Stimulated activated CD4-positive, alpha-beta T cell treated with anti-CD3 and anti-CD28 coated beads, Interleukin-1b, Interleukin-23, amount 100 ng/mL, for 1 hour (primary cell): Measurements from ENCODE around the gene PLA1A.
A peak's percentile ranks its signal among the peaks of the same experiment; 100 is the strongest.
"Not testable (repeated sequence)": the region's sequence is repeated elsewhere in the genome, so short reads cannot be mapped to it uniquely, and the experiment has no call there.

ENCODE experiments used
- DNase-seq, 2 donors: peaks; one replicate each; pipeline ENCODE4 v3.0.0-alpha.2; 2020; ENCODE audit warnings: low read depth in 2 of 2

PLA1A gene, protein sequence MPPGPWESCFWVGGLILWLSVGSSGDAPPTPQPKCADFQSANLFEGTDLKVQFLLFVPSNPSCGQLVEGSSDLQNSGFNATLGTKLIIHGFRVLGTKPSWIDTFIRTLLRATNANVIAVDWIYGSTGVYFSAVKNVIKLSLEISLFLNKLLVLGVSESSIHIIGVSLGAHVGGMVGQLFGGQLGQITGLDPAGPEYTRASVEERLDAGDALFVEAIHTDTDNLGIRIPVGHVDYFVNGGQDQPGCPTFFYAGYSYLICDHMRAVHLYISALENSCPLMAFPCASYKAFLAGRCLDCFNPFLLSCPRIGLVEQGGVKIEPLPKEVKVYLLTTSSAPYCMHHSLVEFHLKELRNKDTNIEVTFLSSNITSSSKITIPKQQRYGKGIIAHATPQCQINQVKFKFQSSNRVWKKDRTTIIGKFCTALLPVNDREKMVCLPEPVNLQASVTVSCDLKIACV

DNA sequence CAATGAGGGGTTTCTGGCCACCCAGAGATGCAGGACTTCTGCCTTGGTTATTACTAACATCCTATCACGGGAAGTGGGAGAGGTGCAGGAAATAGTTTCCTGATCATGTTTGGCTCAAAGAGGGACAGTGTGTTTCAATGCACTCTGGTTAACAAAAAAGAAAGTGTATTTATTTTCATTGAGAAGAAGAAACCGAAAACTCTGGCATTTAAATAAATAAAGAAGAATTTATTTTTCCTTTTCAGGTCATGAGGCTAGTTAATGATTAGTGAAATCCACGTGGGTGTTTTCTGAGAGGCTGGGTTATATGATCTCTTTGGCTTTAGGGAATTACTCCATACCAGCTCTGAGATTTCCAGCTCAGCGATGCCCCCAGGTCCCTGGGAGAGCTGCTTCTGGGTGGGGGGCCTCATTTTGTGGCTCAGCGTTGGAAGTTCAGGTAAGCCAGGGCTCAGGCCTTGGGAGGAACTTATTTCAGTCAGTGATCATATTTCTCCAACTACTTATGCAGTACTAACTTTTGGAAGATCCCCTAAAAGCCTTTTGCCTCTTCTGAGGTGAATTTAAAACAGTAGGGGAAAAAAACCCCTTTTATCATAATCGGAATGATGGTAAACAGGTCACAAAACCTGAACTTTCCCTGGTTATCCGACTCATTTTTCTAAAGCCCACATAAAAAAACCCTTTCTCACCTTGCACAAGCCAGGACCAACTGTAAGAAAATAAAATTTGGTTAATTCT, at the start of gene PLA1A:
Gene PLA1A (plus strand): TSS at position 338 of the 741 bp plus-strand sequence. CDS start 29 bp downstream, at position 367.
- DNase-seq: no peak

DNA sequence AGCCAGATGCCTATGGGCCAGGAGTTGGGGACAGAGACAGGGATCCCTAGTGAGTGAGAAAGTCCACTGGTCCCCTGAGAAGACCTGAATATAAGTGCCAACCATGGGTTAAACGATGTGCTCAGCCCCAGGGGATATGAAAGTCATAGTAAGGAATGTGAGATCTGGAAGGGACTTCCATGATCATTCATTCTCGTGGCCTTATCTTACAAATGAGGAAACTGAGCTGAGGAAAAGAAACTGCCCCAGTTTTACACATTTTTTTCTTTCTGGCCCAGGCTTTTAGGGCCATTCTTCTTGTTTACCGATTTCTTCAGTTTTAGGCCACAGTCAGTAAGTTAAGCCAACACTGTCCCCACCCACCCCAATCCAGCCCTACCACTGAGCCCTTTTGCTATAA, 49.3 kb upstream of the PLA1A start:
- DNase-seq: no peak

DNA sequence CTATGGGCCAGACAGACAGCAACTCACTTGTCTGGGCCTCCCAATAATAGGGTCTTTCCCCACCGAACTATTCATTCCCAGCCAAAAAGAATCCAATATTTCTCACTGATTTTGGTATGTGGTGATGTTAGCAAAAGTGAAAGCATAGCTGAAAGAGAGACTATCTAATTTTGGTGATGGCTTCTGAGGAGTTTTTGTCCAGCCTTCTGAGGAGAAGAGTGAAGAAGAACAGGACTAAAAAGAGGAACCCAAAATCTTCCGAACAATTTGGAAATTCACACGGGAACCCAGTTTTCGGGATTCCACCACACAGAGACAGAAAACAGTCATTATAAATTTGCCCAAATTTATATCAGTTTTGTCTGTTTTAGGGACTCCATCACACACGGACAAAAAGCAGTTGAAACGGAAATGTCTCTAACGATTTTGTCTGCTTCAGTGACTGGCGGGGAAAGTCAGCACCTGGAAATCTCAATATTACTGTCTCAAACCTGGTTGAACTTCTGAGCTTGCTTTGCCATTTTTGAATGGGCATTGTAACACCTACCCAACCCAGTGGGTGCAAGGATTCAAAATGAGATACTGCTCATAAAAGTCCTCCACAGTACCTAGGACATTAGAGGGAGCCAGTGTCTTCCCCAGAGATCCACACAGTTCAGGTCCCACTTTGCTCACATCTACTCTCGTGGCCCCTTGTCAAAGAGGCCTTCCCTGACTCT, 47.3 kb upstream of the PLA1A start:
- no peak for DNase-seq

DNA sequence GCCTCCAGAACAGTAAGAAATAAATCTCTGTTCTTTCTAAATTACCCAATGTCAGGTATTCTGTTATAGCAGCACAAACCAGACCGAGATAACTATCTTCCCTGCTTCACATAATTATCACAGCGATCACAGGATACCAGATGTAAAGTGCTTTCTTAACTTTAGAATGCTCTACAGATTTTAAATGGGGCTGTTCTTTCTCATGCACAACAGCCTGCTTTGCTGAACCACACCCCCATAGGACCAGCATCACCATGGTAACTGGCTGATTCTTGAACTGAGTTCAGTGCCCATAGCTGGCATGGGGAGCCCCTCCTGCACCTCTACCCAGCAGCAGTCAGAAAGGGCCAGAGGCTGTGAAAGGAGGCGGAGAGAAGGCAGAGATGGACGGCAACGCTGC, 46.1 kb upstream of the PLA1A start:
- no peak for DNase-seq

DNA sequence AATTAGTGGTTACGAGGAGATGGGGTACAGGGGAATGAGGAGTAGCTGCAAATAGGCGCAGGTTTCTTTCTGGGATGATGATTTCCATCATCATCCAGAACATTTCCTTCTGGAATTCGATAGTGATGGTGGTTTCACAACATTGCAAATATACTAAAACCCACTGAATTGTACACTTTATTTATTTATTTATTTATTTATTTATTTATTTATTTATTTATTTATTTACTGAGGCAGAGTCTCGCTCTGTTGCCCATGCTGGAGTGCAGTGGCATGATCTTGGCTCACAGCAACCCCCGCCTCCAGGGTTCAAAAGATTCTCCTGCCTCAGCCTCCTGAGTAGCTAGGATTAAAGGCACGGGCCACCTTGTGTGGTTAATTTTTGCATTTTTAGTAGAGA, 44.8 kb upstream of the PLA1A start:
- not testable (repeated sequence) for DNase-seq

DNA sequence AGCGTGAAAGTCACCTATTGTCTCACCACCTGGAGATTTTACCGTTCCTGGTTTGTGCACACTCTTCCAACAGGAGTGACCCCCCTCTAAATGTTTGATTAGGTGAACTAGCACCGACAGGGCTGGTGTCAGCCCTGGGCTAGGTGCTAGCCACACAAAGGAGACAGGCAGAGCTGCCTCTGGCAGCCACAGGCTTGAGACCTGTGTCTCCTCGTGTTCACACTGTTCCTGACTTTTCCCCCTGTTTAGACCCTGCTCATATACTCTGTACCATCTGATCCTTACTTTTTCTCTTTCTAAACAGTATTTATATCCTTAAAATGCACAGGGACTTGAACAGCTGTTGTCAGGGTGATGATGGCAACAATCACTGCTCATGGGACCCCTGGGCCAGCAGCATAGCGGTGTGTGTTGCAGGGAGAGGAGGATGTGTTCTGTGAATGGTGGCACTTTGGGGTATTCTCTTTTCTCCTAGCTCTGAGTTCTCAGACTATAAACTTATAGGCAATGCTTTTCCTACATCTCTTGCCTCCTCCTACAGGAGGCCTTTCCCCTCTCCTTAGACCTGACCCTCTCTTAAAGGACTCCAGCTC, 43.8 kb upstream of the PLA1A start:
- DNase-seq: no peak

DNA sequence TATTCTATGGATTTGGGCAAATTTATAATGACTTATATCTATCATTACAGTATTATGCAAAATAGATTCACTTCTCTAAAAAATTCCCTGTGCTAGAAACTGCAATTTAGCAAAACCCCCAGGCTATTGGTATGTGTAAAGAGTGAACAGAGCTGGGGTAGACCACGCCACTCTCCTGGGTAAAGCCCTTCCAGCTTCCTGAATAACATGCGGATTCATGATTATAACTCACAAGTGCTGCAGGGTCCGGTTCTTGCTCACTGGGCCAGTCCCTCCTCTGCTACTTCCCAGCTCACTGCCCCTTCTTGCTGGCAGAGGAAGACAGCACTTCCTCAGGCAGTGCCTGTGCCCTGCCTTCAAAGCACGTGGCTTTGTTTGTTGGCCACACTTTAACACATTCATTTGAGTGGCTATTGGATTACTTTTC, 42.4 kb upstream of the PLA1A start:
- DNase-seq: no peak

DNA sequence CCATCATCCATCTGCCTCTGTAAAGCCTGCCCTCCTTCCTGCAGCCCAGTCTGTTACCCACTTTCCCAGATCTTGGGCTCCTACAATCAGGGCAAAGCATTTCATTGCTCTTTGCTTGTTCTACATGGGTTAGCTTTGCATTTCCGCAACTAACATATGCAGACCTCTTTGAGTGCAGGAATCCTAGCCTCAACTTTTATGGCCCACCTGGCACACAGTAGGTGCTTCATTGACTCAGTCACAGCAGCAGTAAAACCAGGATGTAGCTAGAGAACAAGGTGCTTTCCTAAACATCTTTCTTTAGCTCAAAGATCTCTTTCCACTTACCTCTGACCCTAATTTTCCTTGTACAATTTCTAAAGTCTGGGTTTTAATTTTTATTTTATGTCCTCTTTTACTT, 41.8 kb upstream of the PLA1A start:
- no peak for DNase-seq

DNA sequence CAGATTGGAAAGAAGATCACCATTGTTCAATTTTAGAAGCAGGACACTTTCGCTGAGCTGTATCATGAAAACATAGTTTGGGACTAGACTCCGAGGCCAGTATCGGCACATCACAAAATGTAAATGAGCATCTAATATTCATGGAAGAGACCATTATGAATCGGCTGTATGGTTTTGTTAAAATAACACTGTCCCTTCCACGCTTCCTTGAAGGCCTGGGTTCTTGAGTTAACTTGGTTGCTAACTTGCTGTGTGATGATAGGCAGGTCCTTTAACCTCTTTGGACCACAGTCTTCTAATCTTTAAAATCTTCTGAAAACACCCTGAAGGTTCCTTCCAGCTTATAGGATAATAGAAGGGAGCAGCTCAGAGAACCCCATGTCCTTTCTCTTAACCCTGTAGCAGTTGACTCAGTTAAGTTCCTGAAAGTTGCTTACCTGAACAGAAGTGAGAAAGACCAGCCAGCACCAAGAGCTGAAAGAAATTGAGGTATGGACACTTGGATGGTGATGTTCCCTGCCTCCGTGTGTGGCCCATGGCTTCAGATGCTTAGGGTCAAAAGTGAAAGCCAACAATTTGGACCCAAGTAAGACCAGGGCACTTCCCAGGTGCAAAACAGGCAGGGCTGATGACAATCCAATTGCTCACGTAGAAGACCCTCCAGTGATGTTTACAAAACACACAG, 40.4 kb upstream of the PLA1A start:
- no peak for DNase-seq

DNA sequence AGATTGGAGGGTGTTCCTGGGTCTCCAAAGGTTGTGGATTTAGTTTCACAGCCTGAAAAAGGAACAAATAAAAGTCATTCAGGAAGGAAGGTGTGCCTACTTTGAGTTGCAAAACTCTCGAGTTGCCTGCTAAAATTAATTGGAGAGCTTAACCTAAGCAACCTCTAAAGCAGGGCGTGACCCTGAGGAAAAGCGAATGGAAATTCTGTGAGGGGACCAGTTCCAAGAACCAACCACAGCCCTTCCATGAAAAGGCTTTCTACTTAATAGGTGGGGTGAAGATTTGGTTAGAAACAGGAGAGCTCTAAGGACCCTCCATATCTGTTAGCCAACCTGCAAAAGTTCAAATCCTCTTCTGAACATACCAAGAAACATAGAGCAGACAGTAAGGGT, 39.8 kb upstream of the PLA1A start:
- DNase-seq: no peak

DNA sequence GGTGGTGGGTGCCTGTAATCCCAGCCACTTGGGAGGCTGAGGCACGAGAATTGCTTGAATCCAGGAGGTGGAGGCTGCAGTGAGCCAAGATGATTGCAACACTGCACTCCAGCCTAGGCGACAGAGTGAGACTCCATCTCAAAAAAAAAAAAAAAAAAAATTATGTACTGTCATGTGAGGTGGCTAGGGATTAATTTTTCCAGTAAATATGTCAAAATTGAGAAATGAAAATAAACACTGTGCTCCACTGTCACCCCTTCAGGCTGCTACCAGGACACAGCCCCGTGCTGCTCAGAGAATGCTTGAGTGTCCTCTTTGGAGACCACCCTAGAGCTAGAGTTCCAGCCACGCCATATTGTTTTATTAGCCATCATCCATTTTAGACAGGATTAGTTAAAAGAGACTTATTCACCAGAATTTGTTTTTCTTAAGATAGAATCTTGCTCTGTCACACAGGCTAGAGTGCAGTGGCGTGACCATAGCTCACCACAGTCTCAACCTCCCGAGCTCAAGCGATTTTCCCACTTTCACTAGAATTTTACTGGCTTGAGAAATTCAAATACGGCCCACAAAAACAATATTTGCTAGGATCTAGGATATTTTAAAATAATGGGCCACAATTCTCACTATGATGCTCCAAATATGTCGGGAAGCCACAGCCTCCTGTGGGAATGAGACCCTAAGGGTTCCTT, 38.9 kb upstream of the PLA1A start:
- DNase-seq: no peak

DNA sequence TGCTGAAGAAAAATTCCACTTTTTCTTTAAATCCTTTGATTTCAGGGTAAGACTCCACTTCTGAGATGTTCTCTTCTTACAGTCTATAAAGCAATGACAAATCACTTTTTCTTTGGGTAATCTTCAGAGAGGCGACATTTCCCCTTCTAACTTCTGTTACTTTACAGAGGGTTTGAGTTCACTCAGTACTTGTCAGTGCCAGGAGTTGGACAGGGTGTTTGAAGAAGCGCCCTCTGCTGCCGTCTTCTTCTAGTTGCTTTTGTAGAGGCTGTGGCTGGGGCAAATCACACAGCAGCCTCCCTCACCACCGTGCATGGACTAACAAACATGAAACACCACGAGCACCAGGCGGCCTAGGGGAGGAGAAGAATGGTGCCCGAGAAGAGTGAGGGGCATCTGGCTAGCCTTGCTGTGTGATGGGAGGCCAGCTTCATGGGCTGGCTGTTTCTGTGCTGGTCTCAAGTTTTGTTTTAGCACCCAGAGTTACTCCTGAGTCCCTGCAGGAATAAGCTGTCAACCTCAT, 38.2 kb upstream of the PLA1A start, which contains the start of gene CD80:
Gene CD80 (minus strand): TSS at position 174 of the 523 bp plus-strand sequence. CDS start 1,886 bp downstream, outside the sequence.
- DNase-seq: peak; percentile 23 to 29

DNA sequence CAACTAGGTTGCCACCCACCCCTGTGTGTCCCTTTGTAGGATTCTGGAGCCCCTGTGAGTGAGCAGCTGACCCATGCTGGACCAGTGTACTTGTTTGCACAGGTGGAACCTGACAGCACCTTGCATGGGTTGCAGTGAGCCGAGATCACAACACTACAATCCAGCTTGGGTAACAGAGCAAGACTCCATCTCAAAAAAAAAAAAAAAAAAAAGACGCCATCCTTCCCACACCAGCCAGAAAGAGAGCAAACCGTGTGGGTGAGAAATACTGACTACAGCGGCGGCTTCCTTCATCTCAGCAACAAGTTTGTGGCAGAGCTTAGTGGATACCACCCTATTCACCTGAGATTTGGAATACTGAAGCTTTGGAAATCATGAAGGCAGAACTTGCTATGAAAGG, 37.5 kb upstream of the PLA1A start:
- DNase-seq: no peak

DNA sequence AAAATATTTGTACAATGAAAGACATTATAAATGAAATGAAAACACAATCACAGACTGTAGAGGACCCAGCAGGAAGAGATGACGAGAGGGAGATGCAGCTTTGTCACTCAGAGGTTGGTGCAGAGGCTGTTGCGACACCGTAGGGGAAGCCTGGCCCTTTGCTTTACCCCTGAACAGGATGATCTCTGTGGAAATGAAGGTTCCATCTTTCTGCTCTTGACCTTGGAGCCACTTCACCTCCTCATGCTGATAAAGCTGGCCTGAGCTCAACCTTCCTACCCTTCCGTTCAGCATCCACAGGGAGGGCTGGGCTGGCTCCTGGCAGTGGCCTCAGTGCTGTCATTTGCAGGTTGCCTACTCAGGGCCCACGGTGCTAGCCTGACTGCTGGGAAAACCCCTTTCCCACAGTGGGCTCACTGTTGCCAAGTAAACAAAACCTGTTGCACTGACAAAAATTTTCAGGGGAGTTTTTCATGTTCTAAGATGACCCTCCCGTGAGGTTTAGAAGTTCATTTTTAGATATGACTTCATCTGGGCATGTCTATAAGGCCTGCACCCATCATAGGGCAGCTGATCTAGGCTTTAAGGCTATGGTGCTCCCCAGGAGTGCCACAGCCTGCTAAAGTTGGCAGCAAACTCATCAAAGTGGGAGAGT, 35.3 kb upstream of the PLA1A start:
- no peak for DNase-seq

DNA sequence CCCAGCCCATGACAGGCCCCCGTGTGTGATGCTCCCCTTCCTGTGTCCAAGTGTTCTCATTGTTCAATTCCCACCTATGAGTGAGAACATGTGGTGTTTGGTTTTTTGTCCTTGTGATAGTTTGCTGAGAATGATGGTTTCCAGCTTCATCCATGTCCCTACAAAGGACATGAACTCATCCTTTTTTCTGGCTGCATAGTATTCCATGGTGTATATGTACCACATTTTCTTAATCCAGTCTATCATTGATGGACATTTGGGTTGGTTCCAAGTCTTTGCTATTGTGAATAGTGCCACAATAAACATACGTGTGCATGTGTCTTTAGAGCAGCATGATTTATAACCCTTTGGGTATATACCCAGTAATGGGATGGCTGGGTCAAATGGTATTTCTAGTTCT, 34.4 kb upstream of the PLA1A start:
- DNase-seq: not testable (repeated sequence)

DNA sequence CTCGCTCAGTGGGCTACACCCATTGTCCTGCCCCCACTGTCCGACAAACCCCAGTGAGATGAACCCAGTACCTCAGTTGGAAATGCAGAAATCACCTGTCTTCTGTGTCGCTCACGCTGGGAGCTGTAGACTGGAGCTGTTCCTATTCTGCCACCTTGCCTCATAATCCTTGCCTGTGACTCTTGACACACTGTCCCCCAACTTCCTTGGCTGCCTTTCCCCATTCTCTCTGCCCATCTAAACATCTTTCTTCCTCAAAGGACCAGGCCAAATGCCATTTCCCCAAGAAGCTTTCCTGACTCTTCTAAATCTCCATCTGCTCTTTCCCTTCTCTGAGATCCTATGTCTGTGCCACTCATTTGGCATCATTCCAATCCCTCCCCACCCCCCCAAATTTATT, 28.5 kb upstream of the PLA1A start:
- DNase-seq: no peak

DNA sequence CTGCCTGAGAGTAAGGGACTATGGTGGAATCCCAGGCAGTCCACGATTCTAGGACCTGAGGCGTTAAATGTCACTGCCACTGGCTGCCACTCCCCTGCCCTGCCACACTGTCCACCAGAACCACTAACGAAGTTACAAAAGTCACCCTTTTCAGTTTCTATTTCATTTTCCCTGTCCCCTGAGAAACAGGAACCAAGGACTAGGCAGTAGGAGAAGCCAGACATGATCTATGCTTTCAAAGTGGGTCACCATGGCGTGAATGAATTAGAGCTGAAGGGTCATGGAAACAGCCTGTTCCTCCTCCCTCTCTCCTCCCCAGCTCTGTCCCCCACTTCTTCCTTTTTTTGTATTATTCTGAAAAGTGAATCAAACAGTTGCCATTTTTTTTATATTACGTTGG, 27.5 kb upstream of the PLA1A start:
- DNase-seq: no peak

DNA sequence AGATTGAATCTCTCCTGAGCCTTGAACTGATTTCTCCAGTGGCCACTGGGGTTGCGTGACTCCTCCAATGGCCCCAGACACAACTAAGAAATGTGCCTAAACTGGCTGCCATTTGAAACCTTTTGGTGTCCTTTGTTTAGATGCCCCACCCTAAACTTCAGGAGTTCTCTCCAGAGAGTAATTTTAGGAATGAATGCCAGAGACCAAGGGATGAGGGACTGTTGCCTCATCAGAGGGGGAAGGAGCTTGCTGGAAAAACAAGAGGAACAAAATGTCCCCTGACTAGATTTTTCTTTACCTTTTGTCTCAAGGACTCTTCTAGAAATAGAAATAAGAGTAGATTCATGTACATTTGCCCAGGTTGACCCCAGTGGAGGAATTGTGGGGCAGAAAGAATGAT, 26.5 kb upstream of the PLA1A start:
- no peak for DNase-seq

DNA sequence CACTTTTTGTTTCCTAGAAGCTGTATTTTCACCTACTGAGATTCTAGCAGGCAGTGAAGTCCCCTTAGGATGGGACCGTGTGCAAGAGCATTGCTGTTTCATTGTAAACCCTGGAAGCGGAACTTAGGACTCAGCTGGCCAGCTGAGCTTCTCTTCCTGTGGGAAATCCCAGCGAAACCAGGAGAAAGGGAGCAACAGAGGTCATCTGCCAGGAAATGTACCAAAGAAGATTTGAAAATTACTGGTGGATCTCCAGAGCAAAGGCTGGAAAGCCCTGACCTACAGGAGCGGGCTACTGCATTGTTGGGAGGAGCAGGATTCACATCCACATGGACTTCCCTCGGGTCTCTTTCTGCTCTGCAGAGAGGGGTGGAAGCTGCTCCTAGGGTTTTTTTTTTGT, 26.0 kb upstream of the PLA1A start:
- DNase-seq: no peak

DNA sequence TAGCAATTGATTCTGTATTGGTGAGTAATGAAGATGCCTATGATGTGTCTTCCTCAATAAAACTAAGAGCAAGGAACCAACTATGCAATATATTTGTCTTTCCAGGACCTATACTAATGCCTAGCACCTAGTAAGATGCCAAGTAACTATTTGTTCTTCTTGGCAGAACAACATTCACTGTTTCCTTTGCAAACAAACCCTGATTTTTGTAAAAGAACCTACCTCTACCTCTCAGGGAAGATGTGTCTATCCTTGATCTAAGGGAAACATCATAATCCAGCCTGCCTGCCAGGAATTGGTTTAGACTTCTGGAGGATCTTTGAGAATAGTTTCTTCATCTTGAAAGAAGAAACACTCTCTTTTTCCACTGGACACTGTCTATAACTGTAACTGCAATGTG, 22.2 kb upstream of the PLA1A start:
- DNase-seq: no peak
